Cerebellar cortex (tissue), 1 donor: Measurements from ENCODE around the gene MED4.
A peak's percentile ranks its signal among the peaks of the same experiment; 100 is the strongest.
"Not testable (repeated sequence)": the region's sequence is repeated elsewhere in the genome, so short reads cannot be mapped to it uniquely, and the experiment has no call there.

ENCODE experiments used
- DNase-seq: peaks from one replicate; pipeline ENCODE4 v3.0.0-alpha.2; 2015; ENCODE audit warnings: low spot score

The MED4 gene

DNA sequence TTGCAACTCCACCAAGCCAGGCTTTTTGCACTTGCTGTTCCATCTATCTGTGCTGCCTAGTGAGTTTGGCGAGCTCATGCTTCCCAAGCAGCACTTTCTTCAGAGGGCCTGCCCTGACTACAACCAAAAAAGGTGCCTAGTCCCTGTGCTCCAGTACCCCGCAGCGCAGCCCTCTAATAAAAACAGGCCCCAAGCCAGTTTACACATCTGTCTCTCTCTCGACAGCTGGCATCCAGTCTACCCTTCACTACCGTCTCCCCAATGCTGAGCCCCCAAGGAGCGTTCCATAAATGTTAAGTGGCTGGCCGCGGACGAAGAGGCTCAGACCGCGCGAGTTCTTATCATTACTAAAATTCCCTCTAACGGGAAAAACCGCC lies 512 bp downstream of the MED4 start:
- peak; percentile 13 for DNase-seq

DNA sequence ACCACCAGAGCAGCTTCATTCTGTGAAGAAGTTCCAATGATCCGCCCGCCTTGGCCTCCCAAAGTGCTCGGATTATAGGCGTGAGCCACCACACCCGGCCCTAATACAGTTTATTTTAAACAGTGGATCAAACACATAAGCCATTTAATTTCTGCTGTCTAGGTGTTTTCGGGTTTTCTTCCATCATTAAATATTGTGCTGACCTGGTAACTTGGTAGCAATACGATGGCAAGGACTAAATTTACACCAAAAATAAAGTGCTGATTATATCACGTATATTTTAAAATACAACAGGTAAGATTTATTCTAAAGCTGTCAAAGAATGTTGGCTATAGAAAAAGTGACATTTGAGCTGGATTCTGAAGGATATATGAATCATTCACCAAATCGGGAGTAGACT lies 1.3 kb downstream of the MED4 start:
- no peak for DNase-seq

DNA sequence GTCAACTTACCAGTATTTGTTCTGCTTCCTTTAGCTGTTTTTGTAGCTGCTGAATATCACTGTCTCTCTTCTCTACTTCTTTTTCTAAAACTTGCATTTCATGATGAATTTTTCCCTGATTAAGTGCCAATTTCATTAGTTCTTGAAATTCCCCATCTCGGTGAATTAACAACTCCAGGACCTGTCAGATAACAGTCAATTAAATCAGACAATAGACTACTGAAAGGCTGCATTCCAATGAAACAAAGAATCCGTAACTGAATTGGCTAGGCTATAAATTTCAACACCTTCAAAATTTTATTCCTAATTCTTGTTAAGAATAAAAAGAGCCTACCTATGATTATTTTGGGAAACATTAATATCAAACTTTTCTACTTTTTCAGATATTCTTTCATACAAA lies 8.6 kb downstream of the MED4 start:
- DNase-seq: no peak

DNA sequence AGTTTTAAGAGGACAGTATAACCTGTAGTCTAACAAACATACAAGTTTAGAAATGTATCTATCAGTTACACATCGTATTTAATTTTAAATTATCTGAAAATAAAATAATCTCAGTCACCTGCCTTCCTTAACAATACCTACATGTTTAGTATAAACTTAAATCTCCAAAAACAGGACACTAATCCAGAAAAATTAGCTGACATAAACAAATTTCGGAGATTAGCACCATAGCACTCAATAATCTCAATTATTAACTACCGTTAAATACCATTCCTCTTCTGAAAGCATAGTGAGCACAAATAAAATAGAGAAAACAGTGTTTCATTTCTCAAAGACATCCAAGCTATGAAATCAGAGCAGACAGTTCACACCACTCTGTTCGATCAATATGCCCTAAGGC lies 13.2 kb downstream of the MED4 start:
- no peak for DNase-seq

DNA sequence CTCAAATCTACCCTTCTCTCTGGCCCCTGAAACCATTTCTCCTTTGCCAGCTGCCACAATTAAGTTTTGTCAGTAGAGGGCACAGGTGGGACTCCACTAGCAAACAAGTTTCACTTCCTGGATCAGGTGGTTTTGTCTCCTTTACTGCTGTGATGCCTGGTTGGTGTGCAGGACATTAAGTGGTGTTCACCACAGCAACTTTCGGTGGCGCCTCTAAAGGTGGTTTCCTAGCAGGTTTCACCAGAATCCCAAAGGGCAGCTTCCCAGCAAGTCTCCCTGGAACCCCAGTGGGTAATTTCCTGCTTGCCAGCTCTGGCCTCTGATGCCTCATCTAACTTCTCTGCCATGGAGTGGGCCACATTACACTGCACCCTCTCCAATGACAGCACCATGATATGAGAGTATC lies 16.6 kb downstream of the MED4 start:
- peak; percentile 14 for DNase-seq

DNA sequence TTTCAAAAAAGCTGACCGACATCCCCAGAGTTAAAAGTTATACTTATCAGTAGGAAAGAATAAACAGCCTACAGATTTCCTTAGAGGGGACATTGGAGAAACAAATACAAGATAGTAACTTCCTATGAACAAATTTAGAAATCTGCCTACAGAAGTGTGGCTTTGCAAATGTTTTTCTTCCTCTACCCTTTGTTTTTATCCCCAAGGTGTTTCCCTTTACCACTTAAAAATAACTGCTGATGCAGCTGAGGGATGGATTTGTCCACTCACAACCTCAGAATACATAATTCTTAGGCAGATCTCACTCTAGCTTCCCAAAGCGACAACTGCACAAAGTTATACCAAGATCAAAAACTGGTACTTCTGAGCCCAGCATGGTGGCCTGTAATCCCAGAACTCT lies 20.9 kb downstream of the MED4 start:
- no peak for DNase-seq

DNA sequence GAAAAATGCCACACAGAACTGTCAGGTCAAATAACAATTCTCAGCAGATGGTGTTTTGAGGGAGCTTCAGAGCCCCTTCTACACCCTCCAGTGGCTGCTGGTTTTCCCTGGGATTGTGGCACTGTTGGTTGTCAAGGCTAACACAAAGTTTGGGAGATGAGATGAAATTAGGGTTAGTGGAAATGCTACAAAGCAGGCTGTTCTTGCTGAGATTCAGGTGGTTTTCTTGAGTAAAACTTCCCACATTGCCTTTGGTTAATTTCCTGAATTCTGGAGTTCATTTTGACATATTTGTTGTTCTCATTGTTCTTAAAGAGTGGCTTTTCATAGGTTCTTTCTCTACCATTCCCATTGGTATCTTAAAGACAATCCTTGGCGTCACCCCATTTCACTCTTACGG lies 22.1 kb downstream of the MED4 start:
- no peak for DNase-seq

DNA sequence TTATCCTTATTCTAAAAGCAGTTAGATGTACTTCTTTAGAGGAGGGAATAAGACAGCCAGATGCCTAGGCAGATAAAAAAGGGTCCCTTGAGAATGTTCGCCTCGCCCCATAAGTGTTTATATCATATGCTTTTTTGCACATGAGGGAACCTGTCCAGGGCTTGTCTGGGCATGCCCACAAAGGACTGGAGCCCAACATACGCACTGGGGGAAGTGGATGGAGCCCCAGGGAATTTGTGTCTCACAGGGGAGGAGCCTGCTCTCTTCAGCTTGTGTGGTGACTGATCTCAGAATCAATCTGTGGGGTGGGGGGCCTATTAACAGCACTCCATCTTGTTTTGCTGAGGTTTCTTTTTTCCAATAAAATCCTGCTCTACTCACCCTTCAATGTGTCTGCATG lies 22.6 kb downstream of the MED4 start:
- DNase-seq: no peak

DNA sequence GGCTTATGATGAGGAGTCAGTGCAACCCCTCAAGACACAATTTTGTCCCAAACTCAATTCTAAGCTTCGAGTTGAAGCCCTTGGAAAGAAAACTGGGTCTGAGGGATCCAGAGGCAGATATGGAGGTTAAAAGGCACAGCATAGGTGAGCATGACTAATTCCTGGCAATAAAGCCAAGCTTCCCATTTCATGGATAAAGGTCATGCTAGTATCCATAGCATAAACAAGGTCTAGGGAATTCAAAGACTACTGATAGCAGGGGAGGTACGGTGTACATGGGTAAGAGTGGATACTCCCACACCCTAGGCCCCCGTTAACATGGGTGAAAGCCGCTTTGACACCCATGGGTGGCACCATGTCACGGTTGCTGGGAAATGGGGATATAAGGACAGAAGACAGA lies 24.0 kb downstream of the MED4 start:
- no peak for DNase-seq

DNA sequence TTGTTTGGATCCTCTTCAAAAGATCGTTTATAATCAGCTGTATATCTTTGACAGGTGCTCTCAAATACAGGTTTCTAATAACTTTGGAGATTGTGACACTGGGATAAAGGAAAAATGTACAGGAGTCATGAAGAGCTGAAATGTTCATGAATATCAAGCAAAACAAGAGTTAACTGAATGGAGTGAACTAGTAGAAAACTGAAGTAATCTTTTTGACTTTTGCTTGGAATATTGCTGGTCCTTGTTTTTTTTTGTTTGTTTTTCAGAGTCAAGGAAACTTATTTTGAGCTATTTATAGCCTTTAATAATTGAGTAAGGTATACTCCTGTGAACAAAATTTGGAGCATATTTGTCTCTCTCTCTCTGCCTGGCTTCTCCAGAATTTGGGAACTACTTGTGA lies 25.3 kb downstream of the MED4 start:
- no peak for DNase-seq

DNA sequence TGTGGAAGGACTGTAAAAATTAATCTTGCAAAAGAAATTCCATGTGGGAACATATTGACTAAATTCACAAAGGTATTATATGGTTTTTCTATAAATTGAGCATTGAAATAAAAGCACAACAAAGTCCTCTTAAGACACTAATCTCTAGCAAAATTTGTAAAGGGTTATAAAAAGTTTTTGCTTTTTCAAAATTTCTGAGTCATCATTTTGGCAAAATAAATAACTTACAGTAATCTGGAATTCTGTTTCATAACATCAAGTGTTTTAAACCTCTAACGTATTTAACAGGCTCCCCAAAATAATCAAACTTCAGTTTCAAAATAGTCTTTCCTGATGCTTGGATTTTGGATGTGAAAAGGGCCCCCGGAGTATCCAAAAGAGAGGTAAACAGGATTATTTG lies 26.0 kb downstream of the MED4 start:
- no peak for DNase-seq

DNA sequence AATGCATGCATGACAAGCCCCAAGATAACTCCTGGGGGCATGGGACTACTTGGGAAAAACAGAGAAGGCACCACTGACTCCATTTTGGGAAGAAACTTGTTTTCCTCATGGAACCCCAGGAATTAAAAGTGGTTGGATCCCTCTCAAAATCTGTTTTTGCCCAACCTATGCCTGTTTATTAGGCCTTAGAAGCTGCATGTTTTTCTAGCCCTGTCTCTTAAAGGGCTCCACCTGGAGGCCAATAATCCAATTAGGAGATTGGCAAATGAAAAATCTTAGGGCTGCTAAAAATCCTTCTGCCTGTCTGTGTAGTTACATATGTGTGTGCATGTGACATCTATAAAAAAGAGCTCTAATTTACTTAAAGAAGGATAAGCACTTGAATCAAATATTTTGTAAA lies 26.9 kb downstream of the MED4 start:
- DNase-seq: no peak

DNA sequence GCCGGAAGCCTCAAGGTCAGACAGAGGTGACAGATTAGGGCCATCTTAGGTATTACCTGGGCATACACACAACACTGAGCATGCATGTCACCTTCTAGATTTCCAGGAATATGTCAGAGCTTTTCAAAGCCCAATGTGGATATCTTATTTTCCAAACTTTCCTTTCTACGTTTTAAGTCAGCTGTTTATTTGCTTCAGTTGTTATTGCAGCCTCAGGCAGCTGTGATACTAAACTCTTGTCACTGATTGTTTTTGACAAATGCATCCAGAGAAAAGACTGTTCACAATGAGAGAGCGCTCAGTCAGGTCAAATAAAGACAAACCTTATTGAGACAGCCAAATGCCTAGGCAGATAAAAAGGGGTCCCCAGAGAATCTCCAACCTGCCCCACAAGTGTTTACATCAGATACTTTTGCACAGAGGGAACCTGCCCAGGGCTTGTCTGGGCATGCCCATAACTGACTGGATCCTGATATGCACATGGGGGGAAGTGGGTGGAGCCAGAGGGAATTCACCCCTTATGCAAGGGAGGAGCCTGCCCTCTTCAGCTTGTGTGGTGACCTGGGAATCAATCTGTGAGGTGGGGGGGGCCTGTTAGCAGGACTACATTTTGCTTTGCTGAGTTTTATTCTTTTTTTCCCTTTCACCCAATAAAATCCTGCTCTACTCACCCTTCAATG lies 28.5 kb downstream of the MED4 start:
- no peak for DNase-seq

DNA sequence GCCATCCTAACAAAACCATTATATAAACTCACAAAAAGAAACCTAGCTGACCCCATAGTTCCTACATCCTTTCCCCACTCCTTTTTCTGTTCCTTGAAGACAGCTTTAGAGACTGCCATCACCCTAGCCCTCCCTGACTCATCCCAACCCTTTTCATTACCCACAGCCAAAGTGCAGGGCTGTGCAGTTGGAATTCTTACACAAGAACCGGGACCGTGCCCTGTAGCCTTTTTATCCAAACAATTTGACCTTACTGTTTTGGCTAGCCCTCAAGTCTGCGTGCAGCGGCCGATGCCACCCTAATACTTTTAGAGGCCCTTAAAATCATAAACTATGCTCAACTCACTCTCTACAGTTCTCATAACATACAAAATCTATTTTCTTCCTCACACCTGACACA lies 35.0 kb downstream of the MED4 start:
- not testable (repeated sequence) for DNase-seq

DNA sequence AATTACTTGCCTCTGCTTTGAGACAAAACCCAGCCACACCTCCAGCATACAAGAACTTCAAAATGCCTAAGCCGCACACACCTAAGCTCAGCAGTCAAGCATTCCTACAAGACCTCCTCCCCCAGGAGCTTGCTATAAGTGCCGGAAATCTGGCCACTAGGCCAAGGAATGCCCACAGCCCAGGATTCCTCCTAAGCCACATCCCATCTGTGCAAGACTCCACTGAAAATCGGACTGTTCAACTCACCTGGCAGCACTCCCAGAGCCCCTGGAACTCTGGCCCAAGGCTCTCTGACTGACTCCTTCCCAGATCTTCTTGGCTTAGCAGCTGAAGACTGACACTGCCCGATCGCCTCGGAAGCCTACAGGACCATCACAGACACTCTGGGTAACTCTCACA lies 36.4 kb downstream of the MED4 start:
- not testable (repeated sequence) for DNase-seq

DNA sequence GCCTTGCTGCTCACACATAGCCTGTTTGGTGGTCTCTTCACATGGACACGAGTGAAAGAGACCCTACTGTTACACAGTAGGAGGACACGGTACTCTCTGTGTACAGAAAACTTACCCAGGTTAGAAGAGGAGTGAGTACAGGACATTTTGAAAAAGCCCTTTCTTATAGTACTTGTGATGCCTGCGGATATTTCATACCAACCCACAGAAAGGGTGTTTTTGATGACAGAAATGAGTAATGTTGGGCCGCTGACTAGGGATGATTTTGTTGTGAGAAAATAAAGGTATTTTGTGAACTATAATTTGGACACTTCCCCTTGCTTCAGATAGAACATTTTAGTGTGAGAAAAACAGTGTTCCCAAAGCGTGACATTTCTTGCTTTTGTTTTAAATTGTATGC lies 39.2 kb downstream of the MED4 start:
- DNase-seq: no peak

DNA sequence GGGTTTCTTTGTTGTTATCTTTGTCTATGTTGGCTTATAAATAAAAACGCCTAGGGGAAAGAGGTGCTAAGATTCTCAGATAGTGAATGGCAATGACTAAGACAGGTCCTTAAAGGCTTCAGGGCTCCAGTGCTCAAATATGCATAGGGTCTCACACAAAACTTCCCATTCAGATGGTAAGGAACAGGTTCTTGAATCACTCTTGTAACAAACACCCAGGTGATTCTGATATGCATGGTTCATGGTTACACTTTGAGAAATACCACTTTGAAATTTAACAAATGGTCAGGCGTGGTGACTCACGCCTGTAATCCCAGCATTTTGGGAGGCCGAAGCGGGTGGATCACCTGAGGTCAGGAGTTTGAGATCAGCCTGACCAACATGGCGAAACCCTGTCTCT lies 40.3 kb downstream of the MED4 start:
- DNase-seq: no peak

DNA sequence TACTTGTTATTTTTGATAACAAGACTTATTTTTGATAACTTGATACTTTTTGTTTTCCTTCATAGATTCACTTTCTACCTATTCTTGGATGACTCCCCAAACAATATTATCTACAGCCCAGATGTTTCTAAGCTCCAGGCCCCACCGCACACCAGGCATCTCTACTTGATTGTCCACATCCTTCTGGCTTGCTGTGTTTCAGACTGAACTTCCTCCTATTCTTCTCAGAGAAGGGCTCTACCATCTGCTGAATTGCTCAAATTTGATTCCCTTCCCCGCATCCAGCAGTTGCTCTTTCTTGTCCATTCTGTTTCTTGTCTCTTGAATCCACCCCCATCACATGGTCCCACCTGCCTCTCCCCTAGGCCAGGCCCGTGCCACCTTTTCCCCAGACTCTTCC lies 44.4 kb downstream of the MED4 start:
- no peak for DNase-seq

DNA sequence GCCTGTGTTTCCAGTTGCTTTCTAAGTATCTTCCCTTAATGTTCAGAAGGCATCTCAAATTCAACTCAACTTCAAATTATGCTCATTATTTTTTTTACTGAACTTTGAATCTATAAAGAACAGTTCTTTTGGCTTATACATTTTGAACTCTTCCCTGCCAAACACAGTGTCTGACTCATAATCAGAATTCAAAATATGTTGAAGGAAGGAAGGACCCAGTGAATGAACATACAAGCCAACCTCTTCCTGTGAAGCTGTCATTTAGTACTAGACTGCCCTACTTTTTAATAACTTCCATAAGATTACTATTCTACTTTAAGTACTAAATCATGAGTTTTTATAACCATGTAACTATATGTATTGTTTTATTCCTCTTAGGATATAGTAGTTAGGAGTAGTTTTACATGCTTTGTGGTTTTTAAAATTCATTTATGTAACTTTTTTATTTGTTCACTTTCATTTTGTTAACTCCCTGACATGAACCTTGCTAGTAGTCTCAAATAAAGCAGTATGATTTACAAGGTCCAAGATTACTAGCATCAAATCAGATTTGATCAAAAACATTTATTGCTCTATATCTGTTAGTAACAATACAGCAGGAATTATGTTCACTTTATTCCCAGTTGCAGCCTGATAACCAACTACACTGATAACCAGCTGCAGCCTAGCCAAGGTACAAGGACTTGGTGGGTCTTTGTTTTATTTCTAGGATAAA lies 51.0 kb downstream of the MED4 start:
- no peak for DNase-seq

DNA sequence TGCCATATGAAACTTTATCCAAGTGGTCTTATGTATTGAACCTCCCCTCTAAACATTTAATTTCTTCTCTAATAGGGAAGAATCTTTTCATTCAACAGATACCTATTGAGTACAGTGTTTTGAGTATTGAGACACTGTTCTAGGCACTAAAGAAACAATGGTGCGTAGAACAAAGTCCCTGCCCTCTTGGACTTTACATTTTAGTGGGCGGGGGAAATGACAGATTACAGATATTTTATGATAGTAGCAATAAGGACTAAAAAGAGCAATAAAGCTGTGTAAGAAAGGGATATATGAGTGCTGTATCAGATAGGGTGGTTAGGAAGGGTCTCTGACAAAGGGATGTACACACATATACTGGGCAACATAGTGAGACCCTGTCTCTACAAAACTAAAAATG lies 52.0 kb downstream of the MED4 start:
- DNase-seq: no peak

DNA sequence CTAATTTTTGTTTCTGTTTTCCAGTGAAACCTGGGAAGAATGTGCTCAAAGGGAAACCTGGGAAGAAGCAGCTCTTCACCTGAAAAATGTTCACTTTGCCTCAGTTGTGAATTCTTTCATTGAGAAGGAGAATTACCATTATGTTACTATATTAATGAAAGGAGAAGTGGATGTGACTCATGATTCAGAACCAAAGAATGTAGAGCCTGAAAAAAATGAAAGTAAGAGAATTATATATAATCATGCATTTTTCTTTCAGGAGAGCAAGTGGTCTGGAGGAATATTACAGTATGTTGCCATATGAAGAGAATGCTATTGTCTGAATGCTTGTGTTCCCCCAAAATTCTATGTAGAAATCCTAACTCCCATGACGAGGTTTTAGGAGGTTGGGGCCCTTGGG lies 54.0 kb downstream of the MED4 start:
- DNase-seq: no peak

DNA sequence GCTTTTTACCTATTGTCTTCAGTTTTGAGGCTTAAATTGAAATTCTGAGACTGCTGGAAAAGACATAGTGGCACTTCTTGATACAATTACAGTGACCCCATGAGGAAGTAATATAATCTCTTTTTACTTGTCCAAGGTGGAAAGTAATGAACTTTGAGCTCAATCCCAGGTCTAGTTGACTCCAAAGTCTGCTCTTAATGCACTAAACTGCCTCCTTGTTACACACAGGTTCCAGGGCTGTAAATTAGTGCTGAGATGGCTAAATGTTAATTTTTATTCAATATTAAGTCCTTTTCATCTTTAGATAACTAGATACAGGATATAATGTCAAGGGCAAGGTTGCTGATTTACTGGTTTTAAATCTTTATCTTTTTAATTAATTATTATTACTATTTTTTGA lies 54.9 kb downstream of the MED4 start:
- no peak for DNase-seq

DNA sequence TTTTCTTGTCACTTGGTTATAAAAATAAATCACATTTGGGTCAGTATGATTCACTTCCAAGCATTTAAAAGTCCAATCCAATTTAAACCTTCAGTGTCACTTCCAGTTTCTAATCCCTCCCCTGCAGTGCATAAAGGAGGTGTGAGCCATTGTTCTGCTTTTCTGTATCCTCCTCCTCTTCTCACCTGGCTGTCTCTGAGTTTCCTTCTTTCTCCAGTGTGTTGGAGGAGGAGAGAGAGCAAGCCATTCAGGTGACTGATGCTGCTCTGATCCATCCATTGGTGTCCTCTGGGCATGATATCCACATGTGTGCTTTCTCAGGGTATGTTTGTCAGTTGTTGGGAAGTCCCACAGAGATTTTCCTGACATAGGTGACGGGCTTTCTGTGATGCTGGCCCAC lies 56.1 kb downstream of the MED4 start:
- no peak for DNase-seq
